Activated CD8-positive, alpha-beta memory T cell treated with anti-CD3 and anti-CD28 coated beads for 36 hours (primary cell): ENCODE measurements around the gene C6orf118. TPM values are rescaled to one million over a fixed set of nuclear protein-coding genes. Genes with fewer than 3 reads are reported as not detected.

Source experiments
- CTCF ChIA-PET: fragments of 350-600 bp; sonication (Branson Sonifier 250); formaldehyde crosslinking; loops from one replicate; lab custom pipeline; 2021; ENCODE audit warnings: antibody characterized with exemption; lab: Charles Lee
- POLR2A ChIA-PET: fragments of 350-600 bp; sonication (Branson Sonifier 250); formaldehyde crosslinking; loops from one replicate; lab custom pipeline; 2021; ENCODE audit warnings: antibody characterized with exemption; lab: Charles Lee
- total RNA-seq, 2 experiments: library from RNA; stranded (reverse); gene quantifications; one replicate each; pipeline ENCODE4 v1.2.3, GENCODE V29; 2021

The C6orf118 gene
- total RNA-seq, 2 experiments from 2014 or later, result not detected

- POLR2A ChIA-PET, result no interaction called here
- CTCF ChIA-PET, result no interaction called here
These were observed 63.7 kb downstream of the C6orf118 start for GRCh38 chr6:165245701-165246100.

GRCh38 chr6:165245287-165245686 lies 64.1 kb downstream of the C6orf118 start:
- CTCF ChIA-PET, result no interaction called here
- POLR2A ChIA-PET, result no interaction called here

GRCh38 chr6:165244524-165245247 lies 64.7 kb downstream of the C6orf118 start:
- POLR2A ChIA-PET, result no interaction called here
- CTCF ChIA-PET, result no interaction called here

GRCh38 chr6:165243801-165244200 lies 65.6 kb downstream of the C6orf118 start:
- CTCF ChIA-PET, result no interaction called here
- POLR2A ChIA-PET, result no interaction called here

GRCh38 chr6:165236326-165236725 lies 73.1 kb downstream of the C6orf118 start:
- ChIA-PET POLR2A (no interaction called here), CTCF (no interaction called here)

- ChIA-PET POLR2A (no interaction called here), CTCF (no interaction called here)
These were observed 76.5 kb downstream of the C6orf118 start for GRCh38 chr6:165232731-165233488.

- CTCF ChIA-PET, result no interaction called here
These were observed 77.5 kb downstream of the C6orf118 start for GRCh38 chr6:165231581-165232561.

GRCh38 chr6:165231177-165231576 lies 78.2 kb downstream of the C6orf118 start:
- ChIA-PET POLR2A (no interaction called here), CTCF (no interaction called here)

More at GRCh38 chr6:165231581-165232561, 77.5 kb downstream of the C6orf118 start:
- POLR2A ChIA-PET, result no interaction called here
